Nephron progenitor cell (in vitro differentiated cells): ENCODE data around the gene SLC16A10.
A peak's percentile ranks its signal among the peaks of the same experiment; 100 is the strongest.
"Not testable (repeated sequence)": the region's sequence is repeated elsewhere in the genome, so short reads cannot be mapped to it uniquely, and the experiment has no call there.

Experiments
- DNase-seq: peaks from one replicate; pipeline ENCODE4 v3.0.0; 2021
- H3K27ac Mint-ChIP-seq: 2 replicates; pipeline ENCODE4 v1.8.0; 2021; ENCODE audit warnings: mild to moderate bottlenecking, moderate library complexity, mixed read lengths
- H3K27me3 Mint-ChIP-seq: 2 replicates; pipeline ENCODE4 v1.8.0; 2021; ENCODE audit warnings: mild to moderate bottlenecking, low read depth, mixed read lengths; ENCODE audit not compliant: poor library complexity
- H3K36me3 Mint-ChIP-seq: 2 replicates; pipeline ENCODE4 v1.8.0; 2021; ENCODE audit warnings: low read depth, mixed read lengths
- H3K4me1 Mint-ChIP-seq: 2 replicates; pipeline ENCODE4 v1.8.0; 2021; ENCODE audit warnings: mixed read lengths
- H3K4me3 Mint-ChIP-seq: 2 replicates; pipeline ENCODE4 v1.8.0; 2021; ENCODE audit warnings: mild to moderate bottlenecking, moderate library complexity, mixed read lengths
- H3K9me3 Mint-ChIP-seq: 2 replicates; pipeline ENCODE4 v1.8.0; 2021; ENCODE audit warnings: mild to moderate bottlenecking, moderate library complexity, mixed read lengths
- CTCF ChIP-seq: fragments of 200-600 bp; sonication (generic); IDR thresholded peaks from 2 replicates; pipeline ENCODE4 v1.5.0; 2021; ENCODE audit warnings: antibody characterized with exemption

SLC16A10 gene

GRCh38 chr6:111052171-111052570 lies 35.1 kb upstream of the SLC16A10 start:
- no peak for DNase-seq
- Mint-ChIP-seq H3K9me3 (peaks cover 4% of the 10 kb centered on the region), H3K36me3 (peaks cover 6% of the 10 kb centered on the region), H3K27ac (no peak overlapping the region), H3K4me3 (no peak overlapping the region), H3K4me1 (peaks cover under 1% of the 10 kb centered on the region), H3K27me3 (no peaks in the 10 kb centered on the region)
- no peak for TF ChIP-seq CTCF

GRCh38 chr6:111057074-111057752 lies 30.1 kb upstream of the SLC16A10 start:
- peaks cover 12% of the 10 kb centered on the region for H3K27me3 Mint-ChIP-seq
- peak; percentile 68 for TF ChIP-seq CTCF
- H3K9me3 Mint-ChIP-seq = peaks cover 6% of the 10 kb centered on the region
- no peak overlapping the region for H3K4me3 Mint-ChIP-seq
- DNase-seq = peak; percentile 4
- H3K27ac Mint-ChIP-seq = no peak overlapping the region
- peaks cover 3% of the 10 kb centered on the region for H3K36me3 Mint-ChIP-seq
- peaks cover 5% of the 10 kb centered on the region for H3K4me1 Mint-ChIP-seq

- H3K9me3 Mint-ChIP-seq = peaks cover 29% of the 10 kb centered on the region
- TF ChIP-seq CTCF = no peak
- H3K27me3 Mint-ChIP-seq = peaks cover 17% of the 10 kb centered on the region
- H3K4me1 Mint-ChIP-seq = peaks cover 5% of the 10 kb centered on the region
- no peaks in the 10 kb centered on the region for H3K36me3 Mint-ChIP-seq
- no peak overlapping the region for H3K27ac Mint-ChIP-seq
- H3K4me3 Mint-ChIP-seq = no peak overlapping the region
- DNase-seq = no peak
Observed at GRCh38 chr6:111061508-111061907, 25.8 kb upstream of the SLC16A10 start.

GRCh38 chr6:111061985-111062384 lies 25.3 kb upstream of the SLC16A10 start:
- Mint-ChIP-seq H3K27me3 (peaks cover 17% of the 10 kb centered on the region), H3K9me3 (peaks cover 29% of the 10 kb centered on the region)
- not testable (repeated sequence) for H3K4me1 Mint-ChIP-seq, DNase-seq, H3K27ac Mint-ChIP-seq, H3K36me3 Mint-ChIP-seq, H3K4me3 Mint-ChIP-seq

- H3K36me3 Mint-ChIP-seq, H3K27ac Mint-ChIP-seq, H3K4me3 Mint-ChIP-seq, DNase-seq, H3K4me1 Mint-ChIP-seq: not testable (repeated sequence)
- H3K27me3 Mint-ChIP-seq = peaks cover 20% of the 10 kb centered on the region
- peaks cover 29% of the 10 kb centered on the region for H3K9me3 Mint-ChIP-seq
Observed at GRCh38 chr6:111062860-111063259, 24.4 kb upstream of the SLC16A10 start.

- H3K27ac Mint-ChIP-seq = no peak overlapping the region
Observed at GRCh38 chr6:111068109-111068865, 19.0 kb upstream of the SLC16A10 start.

More at GRCh38 chr6:111068109-111068865, 19.0 kb upstream of the SLC16A10 start:
- TF ChIP-seq CTCF = no peak
- Mint-ChIP-seq H3K4me1 (no peaks in the 10 kb centered on the region), H3K36me3 (no peaks in the 10 kb centered on the region), H3K27me3 (peaks cover 22% of the 10 kb centered on the region), H3K9me3 (peaks cover 19% of the 10 kb centered on the region), H3K4me3 (no peak overlapping the region)
- DNase-seq = no peak
